Tibial nerve (tissue), 4 donors: ENCODE data around the gene RPS14. TPM values are rescaled to one million over a fixed set of nuclear protein-coding genes. Genes with fewer than 3 reads are reported as not detected.

ENCODE experiments used
- DNase-seq, 2 donors: peaks; one replicate each; pipeline ENCODE4 v3.0.0-alpha.2; 2019; ENCODE audit warnings: low spot score in 2 of 2
- H3K27ac ChIP-seq, 4 donors: fragments of 200-600 bp; sonication (generic) in 3 of 4; one replicate each; pipeline ENCODE4 v1.5.1; 2017 to 2019; ENCODE audit warnings: mild to moderate bottlenecking in 1 of 4
- H3K27me3 ChIP-seq, 2 donors: fragments of 200-600 bp; sonication (generic) in 1 of 2; one replicate each; pipeline versions ENCODE4 v1.5.1 to v1.6.0; 2017 to 2019
- H3K36me3 ChIP-seq, 3 donors: fragments of 200-600 bp; sonication (generic); one replicate each; pipeline ENCODE4 v1.5.1; 2018 to 2019
- H3K4me1 ChIP-seq, 4 donors: fragments of 200-600 bp; sonication (generic) in 3 of 4; one replicate each; pipeline ENCODE4 v1.5.1; 2017 to 2019
- H3K4me3 ChIP-seq, 4 donors: fragments of 200-600 bp; sonication (generic) in 3 of 4; one replicate each; pipeline ENCODE4 v1.5.1; 2017 to 2019; ENCODE audit warnings: mild to moderate bottlenecking in 1 of 4, moderate library complexity in 1 of 4
- H3K9me3 ChIP-seq, 4 donors: fragments of 200-600 bp; sonication (generic) in 3 of 4; one replicate each; pipeline ENCODE4 v1.5.1; 2017 to 2019
- CTCF ChIP-seq, 5 experiments: fragments of 200-600 bp in 3 of 5; fragments of 450-650 bp in 2 of 5; sonication (generic) in 3 of 5; IDR thresholded peaks; one replicate each; pipeline ENCODE4 v1.5.1; 2016 to 2019; ENCODE audit warnings: antibody characterized with exemption in 5 of 5, mild to moderate bottlenecking in 3 of 5, moderate library complexity in 2 of 5
- EP300 ChIP-seq, 2 donors: sonication (generic); formaldehyde crosslinking; IDR thresholded peaks; one replicate each; pipeline ENCODE4 v1.6.1; 2017; ENCODE audit warnings: antibody characterized with exemption in 2 of 2, mild to moderate bottlenecking in 1 of 2
- POLR2A ChIP-seq, 2 donors: fragments of 450-650 bp; IDR thresholded peaks; one replicate each; pipeline ENCODE4 v1.6.1; 2017; ENCODE audit warnings: antibody characterized with exemption in 2 of 2, mild to moderate bottlenecking in 2 of 2, moderate library complexity in 2 of 2
- WGBS, 2 donors: methylation state at CpG; one replicate each; pipeline ENCODE4 v1.1.5; 2018; 5-methylcytosine and 5-hydroxymethylcytosine counted together
- total RNA-seq, 4 donors: library from RNA; depleted of rRNA; stranded (reverse); fragments of >200 nt; gene quantifications; one replicate each; pipeline ENCODE4 v1.1.0, GENCODE V29; 2016

Gene RPS14
- total RNA-seq, 4 donors from 2014 or later: 2,328 to 3,623 (median 2,710) TPM

GRCh38 chr5:150397782-150398721, 51.5 kb downstream of the RPS14 start:
- 83 to 90% methylated on average over 13 of the region's 13 CpGs for WGBS, 2 donors

GRCh38 chr5:150397146-150397781, 52.3 kb downstream of the RPS14 start:
- no peak for DNase-seq
- H3K27ac ChIP-seq: no peak overlapping the region
- H3K9me3 ChIP-seq: no peaks in the 10 kb centered on the region
- WGBS, 2 donors: 87 to 89% methylated on average over 14 of the region's 14 CpGs
- no peak overlapping the region for H3K4me3 ChIP-seq
- TF ChIP-seq CTCF (IDR thresholded peaks at IDR 0.05) (no peak), POLR2A (IDR thresholded peaks at IDR 0.05) (no peak), EP300 (IDR thresholded peaks at IDR 0.05) (no peak)
- H3K4me1 ChIP-seq: peaks cover 0 to 8% (median 0%) of the 10 kb centered on the region in 4 donors
- no peaks in the 10 kb centered on the region for H3K27me3 ChIP-seq
- peaks cover 0 to 100% (median 17%) of the 10 kb centered on the region in 3 donors for H3K36me3 ChIP-seq

More at GRCh38 chr5:150397782-150398721, 51.5 kb downstream of the RPS14 start:
- peaks cover 0 to 8% (median 0%) of the 10 kb centered on the region in 4 donors for H3K4me1 ChIP-seq
- no peaks in the 10 kb centered on the region for H3K27me3 ChIP-seq
- H3K27ac ChIP-seq: peak overlapping the region in 1 of 4 donors; percentile 43
- DNase-seq: no peak
- H3K9me3 ChIP-seq: no peaks in the 10 kb centered on the region
- no peak overlapping the region for H3K4me3 ChIP-seq
- H3K36me3 ChIP-seq: peaks cover 0 to 100% (median 20%) of the 10 kb centered on the region in 3 donors
- TF ChIP-seq EP300 (IDR thresholded peaks at IDR 0.05): no peak
- TF ChIP-seq CTCF (IDR thresholded peaks at IDR 0.05): no peak
- TF ChIP-seq POLR2A (IDR thresholded peaks at IDR 0.05): no peak

- TF ChIP-seq CTCF (IDR thresholded peaks at IDR 0.05) (no peak), EP300 (IDR thresholded peaks at IDR 0.05) (no peak), POLR2A (IDR thresholded peaks at IDR 0.05) (no peak)
- no peaks in the 10 kb centered on the region for H3K9me3 ChIP-seq
- no peak for DNase-seq
- whole genome bisulfite sequencing, 2 donors: 93 to 95% methylated on average over 7 of the region's 7 CpGs
- no peaks in the 10 kb centered on the region for H3K27me3 ChIP-seq
- H3K36me3 ChIP-seq: peaks cover 0 to 100% (median 12%) of the 10 kb centered on the region in 3 donors
- peaks cover 0 to 8% (median 0%) of the 10 kb centered on the region in 4 donors for H3K4me1 ChIP-seq
- H3K4me3 ChIP-seq: no peak overlapping the region
- H3K27ac ChIP-seq: no peak overlapping the region
These were observed 53.3 kb downstream of the RPS14 start for GRCh38 chr5:150396267-150396666.

- WGBS, 2 donors: 87 to 95% methylated on average over 2 of the region's 2 CpGs
- no peak for DNase-seq
- TF ChIP-seq EP300 (IDR thresholded peaks at IDR 0.05) (no peak), CTCF (IDR thresholded peaks at IDR 0.05) (no peak), POLR2A (IDR thresholded peaks at IDR 0.05) (no peak)
- H3K4me3 ChIP-seq: no peak overlapping the region
- H3K4me1 ChIP-seq: peaks cover 0 to 8% (median 0%) of the 10 kb centered on the region in 4 donors
- H3K27me3 ChIP-seq: no peaks in the 10 kb centered on the region
- H3K27ac ChIP-seq: no peak overlapping the region
- peaks cover 0 to 100% (median 7%) of the 10 kb centered on the region in 3 donors for H3K36me3 ChIP-seq
- H3K9me3 ChIP-seq: no peaks in the 10 kb centered on the region
These were observed 53.9 kb downstream of the RPS14 start for GRCh38 chr5:150395688-150395975.
